Mesendoderm (in vitro differentiated cells): ENCODE measurements around the gene KDM3B.

Source experiments
- DNase-seq: peaks from one replicate; pipeline ENCODE4 v3.0.0; 2013
- H2AK5ac ChIP-seq: 2 replicates; pipeline ENCODE4 v1.6.1; 2013; ENCODE audit warnings: low read length, inconsistent platforms
- H2BK120ac ChIP-seq: 2 replicates; pipeline ENCODE4 v1.6.1; 2013; ENCODE audit warnings: low read depth, mild to moderate bottlenecking, low read length, moderate library complexity, mixed read lengths
- H2BK15ac ChIP-seq: replicated peaks from 2 replicates; pipeline ENCODE4 v1.6.1; 2013; ENCODE audit warnings: low read depth, mild to moderate bottlenecking, moderate library complexity
- H2BK5ac ChIP-seq: 2 replicates; pipeline ENCODE4 v1.6.1; 2013; ENCODE audit warnings: low read length, inconsistent platforms
- H3K18ac ChIP-seq: 2 replicates; pipeline ENCODE4 v1.6.1; 2013; ENCODE audit warnings: mild to moderate bottlenecking, low read length, mixed read lengths
- H3K23ac ChIP-seq: one replicate; pipeline ENCODE4 v1.6.1; 2013; ENCODE audit warnings: low read length
- H3K27ac ChIP-seq: 2 replicates; pipeline ENCODE4 v1.5.1; 2013; ENCODE audit warnings: low read depth, mild to moderate bottlenecking, inconsistent platforms, low read length, moderate library complexity
- H3K27me3 ChIP-seq: 2 replicates; pipeline ENCODE4 v1.6.1; 2013; ENCODE audit warnings: low read length, control low read depth, mild to moderate bottlenecking, inconsistent platforms; ENCODE audit not compliant: insufficient read depth, poor library complexity
- H3K36me3 ChIP-seq: 2 replicates; pipeline ENCODE4 v1.6.1; 2013; ENCODE audit warnings: low read length, inconsistent platforms; ENCODE audit not compliant: control insufficient read depth, insufficient read depth
- H3K4ac ChIP-seq: one replicate; pipeline ENCODE4 v1.6.1; 2013; ENCODE audit warnings: low read depth, mild to moderate bottlenecking, low read length, moderate library complexity
- H3K4me1 ChIP-seq: 2 replicates; pipeline ENCODE4 v1.6.1; 2013; ENCODE audit warnings: low read depth, low read length, inconsistent platforms; ENCODE audit not compliant: control insufficient read depth
- H3K4me2 ChIP-seq: 2 replicates; pipeline ENCODE4 v1.6.1; 2013; ENCODE audit warnings: low read length
- H3K4me3 ChIP-seq: 2 replicates; pipeline ENCODE4 v1.5.1; 2013; ENCODE audit warnings: mild to moderate bottlenecking, low read length
- H3K56ac ChIP-seq: one replicate; pipeline ENCODE4 v1.6.1; 2013; ENCODE audit warnings: low read length
- H3K79me1 ChIP-seq: 2 replicates; pipeline ENCODE4 v1.6.1; 2013; ENCODE audit warnings: low read length, inconsistent platforms
- H3K79me2 ChIP-seq: 2 replicates; pipeline ENCODE4 v1.6.1; 2013; ENCODE audit warnings: mild to moderate bottlenecking, low read length; ENCODE audit not compliant: control insufficient read depth, insufficient read depth
- H3K9ac ChIP-seq: 2 replicates; pipeline ENCODE4 v1.6.1; 2013; ENCODE audit warnings: low read length, inconsistent platforms
- H4K5ac ChIP-seq: one replicate; pipeline ENCODE4 v1.6.1; 2013; ENCODE audit warnings: low read length
- H4K8ac ChIP-seq: one replicate; pipeline ENCODE4 v1.6.1; 2013; ENCODE audit warnings: low read depth, mild to moderate bottlenecking, control low read depth, low read length, moderate library complexity
- WGBS: extraction: QIAGEN DNeasy Blood & Tissue Kit; methylation state at CpG from one replicate; pipeline ENCODE4 v1.1.7; 2013; ENCODE audit warnings: low lambda C conversion rate, missing lambda C conversion rate; ENCODE audit not compliant: insufficient coverage; ENCODE audit errors: extremely low coverage; 5-methylcytosine and 5-hydroxymethylcytosine counted together

Gene KDM3B

DNA sequence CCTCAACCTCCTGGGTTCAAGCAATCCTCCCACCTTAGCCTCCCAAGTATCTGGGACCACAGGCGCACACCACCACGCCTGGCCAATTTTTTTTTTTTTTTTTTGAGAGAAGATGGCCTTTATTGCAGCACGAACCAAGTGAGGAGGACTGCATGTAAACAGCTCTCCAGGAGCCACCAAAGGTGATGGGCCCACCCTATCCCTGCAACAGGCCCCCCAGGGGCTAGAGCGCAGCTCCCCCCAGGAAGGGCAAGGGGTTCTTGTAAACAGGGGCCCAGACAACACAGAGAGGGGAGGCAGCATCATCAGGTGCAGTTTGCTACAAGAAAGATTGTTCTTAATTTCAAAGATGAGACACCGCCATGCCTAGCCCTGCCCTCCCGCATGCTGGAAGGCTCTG is 100.2 kb downstream of the KDM3B start:
- WGBS, result no CpG with 5 or more reads among the region's 6 CpGs
- H4K5ac ChIP-seq, result no peak overlapping the region
- H2BK15ac ChIP-seq, result no peak overlapping the region
- no peak overlapping the region for H3K18ac ChIP-seq
- no peaks in the 10 kb centered on the region for H3K27me3 ChIP-seq
- no peak for DNase-seq
- H3K4me3 ChIP-seq, result no peak overlapping the region
- H3K27ac ChIP-seq, result no peak overlapping the region
- no peak overlapping the region for H2BK5ac ChIP-seq
- H3K9ac ChIP-seq, result no peak overlapping the region
- no peak overlapping the region for H3K23ac ChIP-seq
- no peak overlapping the region for H3K4ac ChIP-seq
- H3K56ac ChIP-seq, result no peak overlapping the region
- H2BK120ac ChIP-seq, result no peak overlapping the region
- no peak overlapping the region for H3K4me2 ChIP-seq
- H3K4me1 ChIP-seq, result no peaks in the 10 kb centered on the region
- H3K79me1 ChIP-seq, result no peaks in the 10 kb centered on the region
- H3K36me3 ChIP-seq, result no peaks in the 10 kb centered on the region
- H2AK5ac ChIP-seq, result no peak overlapping the region
- no peaks in the 10 kb centered on the region for H3K79me2 ChIP-seq
- H4K8ac ChIP-seq, result no peak overlapping the region

DNA sequence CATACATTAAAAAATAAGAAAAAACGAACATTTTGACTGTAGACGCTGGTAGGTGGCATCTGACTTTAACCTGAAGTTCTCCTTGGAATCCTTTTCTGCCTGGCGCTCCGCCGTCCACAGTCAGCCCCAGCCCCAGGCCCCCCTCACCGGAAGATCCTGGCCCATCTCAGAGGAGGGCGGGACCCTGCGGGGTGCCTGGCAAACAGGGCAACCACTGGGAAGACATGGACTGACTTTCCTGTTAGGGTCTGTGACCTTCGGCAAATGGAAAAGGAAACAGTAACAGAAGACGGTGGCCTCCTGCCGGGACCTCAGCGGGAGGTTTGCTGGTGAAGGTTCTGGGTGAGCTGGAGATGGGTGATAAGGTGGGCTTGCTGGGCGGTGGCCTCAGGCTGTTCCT is 101.1 kb downstream of the KDM3B start:
- Histone ChIP-seq H3K79me2 (no peaks in the 10 kb centered on the region), H3K23ac (no peak overlapping the region), H2BK15ac (no peak overlapping the region), H3K18ac (no peak overlapping the region), H3K4me2 (no peak overlapping the region), H4K5ac (no peak overlapping the region), H4K8ac (no peak overlapping the region), H2AK5ac (no peak overlapping the region), H2BK5ac (no peak overlapping the region), H3K56ac (no peak overlapping the region), H3K27me3 (no peaks in the 10 kb centered on the region), H3K79me1 (no peaks in the 10 kb centered on the region), H3K4me3 (no peak overlapping the region), H3K9ac (no peak overlapping the region), H3K4ac (no peak overlapping the region), H2BK120ac (no peak overlapping the region), H3K4me1 (no peaks in the 10 kb centered on the region), H3K36me3 (no peaks in the 10 kb centered on the region), H3K27ac (no peak overlapping the region)
- no CpG with 5 or more reads among the region's 13 CpGs for WGBS
- no peak for DNase-seq

DNA sequence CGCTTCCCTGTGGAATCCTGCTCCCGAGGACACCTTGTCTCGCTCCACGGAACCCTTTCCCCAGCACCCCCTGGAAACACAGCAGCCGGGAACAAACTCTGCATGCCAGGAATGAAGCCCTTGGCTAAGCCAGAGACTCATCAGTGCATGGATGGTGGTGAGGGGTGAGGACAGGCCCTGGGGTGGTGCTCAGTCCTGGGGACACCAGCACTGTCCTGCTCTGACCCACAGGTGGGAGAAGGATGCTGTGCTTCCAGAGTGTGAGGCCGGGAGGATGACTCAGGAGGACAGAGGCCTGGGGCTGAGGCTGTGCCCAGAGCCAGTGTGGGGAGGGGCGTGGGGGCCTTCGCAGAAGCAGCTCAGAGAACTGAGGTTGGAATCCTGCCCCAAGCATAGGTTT is 101.6 kb downstream of the KDM3B start:
- no peak overlapping the region for H3K23ac ChIP-seq
- H3K36me3 ChIP-seq, result no peaks in the 10 kb centered on the region
- no peak overlapping the region for H4K5ac ChIP-seq
- no peak overlapping the region for H3K27ac ChIP-seq
- no peak overlapping the region for H2BK5ac ChIP-seq
- H3K79me2 ChIP-seq, result no peaks in the 10 kb centered on the region
- H2AK5ac ChIP-seq, result no peak overlapping the region
- DNase-seq, result no peak
- no peak overlapping the region for H2BK120ac ChIP-seq
- H3K27me3 ChIP-seq, result no peaks in the 10 kb centered on the region
- no peaks in the 10 kb centered on the region for H3K4me1 ChIP-seq
- no peak overlapping the region for H3K18ac ChIP-seq
- H3K4me2 ChIP-seq, result no peak overlapping the region
- H3K4ac ChIP-seq, result no peak overlapping the region
- H2BK15ac ChIP-seq, result no peak overlapping the region
- no CpG with 5 or more reads among the region's 8 CpGs for WGBS
- H4K8ac ChIP-seq, result no peak overlapping the region
- no peak overlapping the region for H3K4me3 ChIP-seq
- H3K9ac ChIP-seq, result no peak overlapping the region
- H3K79me1 ChIP-seq, result no peaks in the 10 kb centered on the region
- no peak overlapping the region for H3K56ac ChIP-seq

GRCh38 chr5:138455232-138455930 is 102.9 kb downstream of the KDM3B start:
- Histone ChIP-seq H3K79me1 (no peaks in the 10 kb centered on the region), H2BK5ac (no peak overlapping the region), H2BK15ac (no peak overlapping the region), H3K18ac (no peak overlapping the region), H2AK5ac (no peak overlapping the region), H3K79me2 (no peaks in the 10 kb centered on the region), H3K27me3 (no peaks in the 10 kb centered on the region), H2BK120ac (no peak overlapping the region), H4K5ac (no peak overlapping the region), H3K4me2 (no peak overlapping the region), H3K27ac (no peak overlapping the region), H3K56ac (no peak overlapping the region), H3K4me1 (no peaks in the 10 kb centered on the region), H3K9ac (no peak overlapping the region), H3K4me3 (no peak overlapping the region), H3K36me3 (no peaks in the 10 kb centered on the region), H3K4ac (no peak overlapping the region), H4K8ac (no peak overlapping the region), H3K23ac (no peak overlapping the region)
- DNase-seq, result no peak
- no CpG with 5 or more reads among the region's 11 CpGs for WGBS

DNA sequence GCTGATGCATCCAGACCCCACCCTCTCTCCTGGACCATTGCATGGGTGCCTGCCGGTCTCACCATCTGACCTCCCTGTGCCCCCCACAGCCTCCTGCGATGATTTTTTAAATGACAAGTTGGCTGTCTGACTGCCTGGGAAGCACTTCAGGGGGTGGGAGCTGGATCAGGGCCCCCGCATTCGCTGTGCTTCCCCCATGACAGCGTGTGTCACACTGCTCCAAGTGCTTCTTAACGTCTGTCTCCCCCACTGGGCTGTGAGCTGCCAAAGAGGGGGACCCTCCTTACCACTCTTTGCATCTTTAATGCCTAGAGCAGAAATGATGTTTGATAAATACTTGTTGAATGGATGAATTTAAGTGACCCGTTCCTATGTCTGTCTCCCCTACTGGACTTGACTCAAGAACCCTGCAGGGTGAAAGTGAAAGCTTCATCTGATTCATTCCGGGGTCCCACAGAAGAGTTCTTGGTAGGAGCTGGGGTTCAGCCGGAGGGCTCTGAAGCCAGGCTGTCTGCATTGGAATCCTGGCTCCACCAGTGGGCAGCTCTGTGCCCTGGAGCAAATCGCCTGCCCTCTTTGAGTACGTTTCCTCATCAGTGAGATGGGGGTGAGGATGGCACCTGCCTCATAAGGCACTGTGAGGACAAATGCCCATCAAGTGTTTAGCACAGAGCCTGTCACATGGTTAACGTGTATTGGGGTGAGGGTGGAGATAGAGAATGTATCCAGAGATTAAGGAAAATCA is 105.2 kb downstream of the KDM3B start:
- H2BK15ac ChIP-seq, result no peak overlapping the region
- H2AK5ac ChIP-seq, result no peak overlapping the region
- H4K8ac ChIP-seq, result no peak overlapping the region
- H4K5ac ChIP-seq, result no peak overlapping the region
- H3K27me3 ChIP-seq, result no peaks in the 10 kb centered on the region
- H3K36me3 ChIP-seq, result no peaks in the 10 kb centered on the region
- no peak overlapping the region for H3K27ac ChIP-seq
- H3K79me1 ChIP-seq, result no peaks in the 10 kb centered on the region
- no peak overlapping the region for H3K18ac ChIP-seq
- no peak overlapping the region for H2BK120ac ChIP-seq
- no peaks in the 10 kb centered on the region for H3K79me2 ChIP-seq
- no peak overlapping the region for H2BK5ac ChIP-seq
- H3K4me1 ChIP-seq, result no peaks in the 10 kb centered on the region
- H3K56ac ChIP-seq, result no peak overlapping the region
- no CpG with 5 or more reads among the region's 12 CpGs for WGBS
- H3K4me3 ChIP-seq, result no peak overlapping the region
- no peak overlapping the region for H3K4ac ChIP-seq
- H3K9ac ChIP-seq, result no peak overlapping the region
- no peak overlapping the region for H3K23ac ChIP-seq
- H3K4me2 ChIP-seq, result no peak overlapping the region
- DNase-seq, result no peak
